Spleen (tissue), 11 donors: ENCODE results near the gene AHDC1. TPM values are rescaled to one million over a fixed set of nuclear protein-coding genes. Genes with fewer than 3 reads are reported as not detected.

Experiments used
- DNase-seq: peaks from one replicate; pipeline ENCODE4 v3.0.0-alpha.2; 2020
- H3K27ac ChIP-seq, 8 donors: fragments of 200-600 bp; sonication (generic) in 7 of 8; 1 replicate in 4 of 8; 2 replicates in 4 of 8; pipeline versions ENCODE4 v1.5.0 to v1.8.0; 2016 to 2021; ENCODE audit warnings: inconsistent platforms in 4 of 8, mild to moderate bottlenecking in 4 of 8, moderate library complexity in 1 of 8
- H3K27me3 ChIP-seq, 7 donors: fragments of 200-600 bp; sonication (generic) in 6 of 7; replicated peaks in 1 of 7; 1 replicate in 4 of 7; 2 replicates in 3 of 7; pipeline versions ENCODE4 v1.5.0 to v1.8.0; 2016 to 2021; ENCODE audit warnings: inconsistent platforms in 3 of 7, mild to moderate bottlenecking in 1 of 7
- H3K36me3 ChIP-seq, 6 donors: fragments of 200-600 bp; sonication (generic) in 5 of 6; 1 replicate in 4 of 6; 2 replicates in 2 of 6; pipeline versions ENCODE4 v1.5.0 to v1.8.0; 2016 to 2021; ENCODE audit warnings: inconsistent platforms in 2 of 6
- H3K4me1 ChIP-seq, 6 donors: fragments of 200-600 bp; sonication (generic) in 5 of 6; 1 replicate in 3 of 6; 2 replicates in 3 of 6; pipeline versions ENCODE4 v1.5.0 to v1.8.0; 2016 to 2021; ENCODE audit warnings: inconsistent platforms in 3 of 6
- H3K4me3 ChIP-seq, 8 donors: fragments of 200-600 bp; sonication (generic) in 7 of 8; 1 replicate in 4 of 8; 2 replicates in 4 of 8; pipeline versions ENCODE4 v1.5.0 to v1.8.0; 2016 to 2021; ENCODE audit warnings: inconsistent platforms in 4 of 8, mild to moderate bottlenecking in 4 of 8, moderate library complexity in 2 of 8
- H3K9me3 ChIP-seq, 8 donors: fragments of 200-600 bp; sonication (generic) in 7 of 8; 1 replicate in 4 of 8; 2 replicates in 4 of 8; pipeline versions ENCODE4 v1.5.0 to v1.8.0; 2016 to 2021; ENCODE audit warnings: inconsistent platforms in 4 of 8
- POLR2A ChIP-seq, 3 donors: fragments of 450-650 bp; IDR thresholded peaks; one replicate each; pipeline ENCODE4 v1.5.1; 2017; ENCODE audit warnings: antibody characterized with exemption in 3 of 3, mild to moderate bottlenecking in 1 of 3
- POLR2AphosphoS5 ChIP-seq, 3 donors: sonication (generic); formaldehyde crosslinking; IDR thresholded peaks; one replicate each; pipeline ENCODE4 v1.5.1; 2017; ENCODE audit warnings: antibody characterized with exemption in 3 of 3
- WGBS, 5 donors: extraction: QIAGEN DNeasy Blood & Tissue Kit in 3 of 5; methylation state at CpG; one replicate each; pipeline versions ENCODE4 v1.1.5 to v1.1.7; 2013 to 2018; 5-methylcytosine and 5-hydroxymethylcytosine counted together
- intact Hi-C: fragments of 100-400 bp; cut with DNase I; formaldehyde crosslinking; loops from one replicate; pipeline ENCODE4 v1.15.0; 2023; ENCODE audit warnings: low total_unique reads
- polyA plus RNA-seq, 3 donors: library from polyadenylated mRNA; stranded (reverse); fragments of 200-250 nt; gene quantifications; one replicate each; pipeline ENCODE4 v1.2.1, GENCODE V29; 2013
- total RNA-seq, 7 donors: library from RNA; depleted of rRNA in 3 of 7; stranded (reverse); fragments of >200 nt in 3 of 7; fragmentation: NEBNext Ultra II Directional in 4 of 7; extraction: Animal tissue kit (Norgen Biotek cat#: 25700) in 4 of 7; gene quantifications; one replicate each; pipeline versions ENCODE4 v1.1.0 to v1.2.1, GENCODE V29; 2016 to 2021
- TF ChIP-seq, protein P1 (sequence below), 11 experiments: fragments of 200-600 bp in 7 of 11; fragments of 450-650 bp in 4 of 11; sonication (generic) in 4 of 11; IDR thresholded peaks in 8 of 11; conservative IDR thresholded peaks in 3 of 11; 1 replicate in 7 of 11; 2 replicates in 4 of 11; pipeline versions ENCODE4 v1.4.0 to v1.8.0; 2016 to 2021; ENCODE audit warnings: antibody characterized with exemption in 11 of 11, inconsistent platforms in 4 of 11, mild to moderate bottlenecking in 1 of 11
- donor health status: healthy with polysubstance abuse.
- donor health status: DM: no; HTN: no; CAD: no; lungs with moderate emphysema.
- donor health status: DM: no; HTN: no; CAD: no.
- donor health status: Bipolar disorder and iron deficiency.
- donor health status: healthy.
- donor health status: DM: no; HTN: no; CAD: no.
- donor health status: DM: yes; HTN: yes; CAD: no.

Gene AHDC1
- total and polyA plus RNA-seq, 10 donors: 3.2 to 104 (median 42.7) TPM

DNA sequence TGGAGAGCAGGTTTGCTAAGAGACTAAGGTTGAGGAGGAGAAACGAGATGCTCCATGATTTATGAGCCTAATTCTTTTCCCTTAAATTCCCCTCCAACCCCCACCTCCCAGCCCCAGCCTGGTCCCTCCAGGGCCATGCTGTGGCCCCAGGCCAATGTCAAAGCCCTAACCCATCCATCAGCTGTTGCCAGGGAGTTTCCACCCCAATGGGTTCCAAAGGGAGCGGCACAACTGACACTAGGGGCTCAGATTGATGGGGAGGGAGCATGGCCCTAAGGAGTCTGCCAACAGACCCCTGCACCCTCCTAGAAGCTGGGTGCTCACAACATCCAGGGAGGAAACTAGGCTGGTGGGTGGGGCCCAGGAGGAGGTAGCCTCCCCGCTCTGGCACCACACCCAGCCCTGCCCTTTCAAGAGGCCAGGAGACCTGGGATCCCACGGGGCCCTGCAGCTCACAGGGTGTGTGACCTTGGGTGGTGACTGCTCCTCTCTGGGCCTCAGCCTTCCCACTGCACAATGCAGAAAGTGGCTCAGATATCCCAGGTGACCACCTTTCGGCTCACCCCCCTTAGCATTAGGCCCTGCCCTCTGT, 12.9 kb downstream of the AHDC1 start:
- H3K36me3 ChIP-seq: peaks cover 0 to 27% (median 0%) of the 10 kb centered on the region in 6 donors
- peaks cover 43 to 100% (median 85%) of the 10 kb centered on the region in 6 donors for H3K4me1 ChIP-seq
- no peaks in the 10 kb centered on the region for H3K9me3 ChIP-seq
- DNase-seq: no peak
- WGBS, 5 donors: 57 to 68% (median 62%) methylated on average over 5 of the region's 5 CpGs
- H3K4me3 ChIP-seq: no peak overlapping the region
- no peaks in the 10 kb centered on the region for H3K27me3 ChIP-seq
- H3K27ac ChIP-seq: peak overlapping the region in 6 of 8 donors; percentile 62 to 96 (median 90)
- TF ChIP-seq POLR2AphosphoS5 (IDR thresholded peaks at IDR 0.05): peak in 1 of 3 donors; percentile 35
- TF ChIP-seq, protein P1, sequence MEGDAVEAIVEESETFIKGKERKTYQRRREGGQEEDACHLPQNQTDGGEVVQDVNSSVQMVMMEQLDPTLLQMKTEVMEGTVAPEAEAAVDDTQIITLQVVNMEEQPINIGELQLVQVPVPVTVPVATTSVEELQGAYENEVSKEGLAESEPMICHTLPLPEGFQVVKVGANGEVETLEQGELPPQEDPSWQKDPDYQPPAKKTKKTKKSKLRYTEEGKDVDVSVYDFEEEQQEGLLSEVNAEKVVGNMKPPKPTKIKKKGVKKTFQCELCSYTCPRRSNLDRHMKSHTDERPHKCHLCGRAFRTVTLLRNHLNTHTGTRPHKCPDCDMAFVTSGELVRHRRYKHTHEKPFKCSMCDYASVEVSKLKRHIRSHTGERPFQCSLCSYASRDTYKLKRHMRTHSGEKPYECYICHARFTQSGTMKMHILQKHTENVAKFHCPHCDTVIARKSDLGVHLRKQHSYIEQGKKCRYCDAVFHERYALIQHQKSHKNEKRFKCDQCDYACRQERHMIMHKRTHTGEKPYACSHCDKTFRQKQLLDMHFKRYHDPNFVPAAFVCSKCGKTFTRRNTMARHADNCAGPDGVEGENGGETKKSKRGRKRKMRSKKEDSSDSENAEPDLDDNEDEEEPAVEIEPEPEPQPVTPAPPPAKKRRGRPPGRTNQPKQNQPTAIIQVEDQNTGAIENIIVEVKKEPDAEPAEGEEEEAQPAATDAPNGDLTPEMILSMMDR (IDR thresholded peaks at IDR 0.05 in 8 of 11, conservative IDR thresholded peaks at IDR 0.05 in 3 of 11): no peak
- intact Hi-C loops: no loop called here

DNA sequence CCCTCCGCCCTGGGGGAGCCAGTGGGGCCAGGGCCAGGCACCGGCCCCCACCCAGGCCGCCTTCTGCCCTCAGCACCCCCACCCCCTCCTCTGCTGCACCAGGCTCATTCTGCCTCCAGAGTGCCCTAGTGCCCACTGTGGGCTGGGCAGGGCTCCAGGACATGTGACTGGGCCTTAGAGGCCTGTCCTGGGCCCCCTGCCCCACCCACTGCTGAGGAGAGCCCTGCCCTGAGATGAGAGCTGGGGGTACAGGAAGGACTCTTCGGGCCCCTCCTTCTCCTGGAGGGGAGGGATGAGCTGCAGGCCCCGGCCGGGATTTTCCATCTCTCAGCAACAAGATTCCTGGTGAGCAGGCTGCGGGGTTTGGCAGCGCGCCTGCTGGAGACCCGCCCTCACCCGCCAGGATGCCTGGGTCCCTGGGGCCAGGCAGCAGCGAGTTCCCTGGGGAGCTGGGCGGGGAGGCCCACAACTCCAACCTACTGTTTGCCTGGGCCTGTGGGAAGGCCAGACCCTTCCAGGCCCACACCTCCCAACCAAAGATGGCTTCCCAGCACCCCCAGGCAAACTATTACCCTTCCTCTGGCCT, 14.0 kb downstream of the AHDC1 start:
- Histone ChIP-seq H3K4me1 (peaks cover 36 to 100% (median 81%) of the 10 kb centered on the region in 6 donors), H3K36me3 (peaks cover 0 to 27% (median 0%) of the 10 kb centered on the region in 6 donors)

DNA sequence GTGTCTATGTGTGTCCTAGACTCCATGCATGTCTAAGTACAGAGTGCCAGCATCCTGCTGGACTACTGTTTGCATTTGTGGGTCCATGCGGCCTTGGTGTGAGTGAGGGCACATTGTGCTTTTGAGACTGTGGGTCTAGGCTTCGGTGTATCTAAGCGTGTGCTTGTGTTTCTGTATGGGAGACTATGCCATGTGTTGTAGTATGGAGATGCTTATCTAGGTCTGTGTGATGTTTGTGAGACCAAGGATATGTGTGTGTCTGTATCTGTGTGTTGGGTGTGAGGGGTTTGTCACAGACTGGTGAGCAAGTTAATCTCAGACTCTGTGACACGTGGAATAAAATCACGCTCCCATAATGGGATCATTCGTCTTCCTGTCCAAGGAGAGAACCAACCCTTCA, 14.5 kb downstream of the AHDC1 start:
- TF ChIP-seq, protein P1 (IDR thresholded peaks at IDR 0.05 in 8 of 11, conservative IDR thresholded peaks at IDR 0.05 in 3 of 11): no peak
- TF ChIP-seq POLR2AphosphoS5 (IDR thresholded peaks at IDR 0.05) (no peak), POLR2A (IDR thresholded peaks at IDR 0.05) (no peak)
- intact Hi-C loops: no loop called here
- peak overlapping the region in 7 of 8 donors; percentile 70 to 96 (median 90) for H3K27ac ChIP-seq
- no peak overlapping the region for H3K4me3 ChIP-seq
- H3K4me1 ChIP-seq: peaks cover 34 to 100% (median 81%) of the 10 kb centered on the region in 6 donors
- no peak for DNase-seq
- 70 to 90% (median 81%) methylated on average over 6 of the region's 6 CpGs for WGBS, 5 donors
- peaks cover 0 to 27% (median 0%) of the 10 kb centered on the region in 6 donors for H3K36me3 ChIP-seq
- no peaks in the 10 kb centered on the region for H3K27me3 ChIP-seq
- H3K9me3 ChIP-seq: no peaks in the 10 kb centered on the region

More for the DNA sequence above, 14.0 kb downstream of the AHDC1 start:
- Histone ChIP-seq H3K27ac (peak overlapping the region in 7 of 8 donors; percentile 70 to 96 (median 90)), H3K27me3 (no peaks in the 10 kb centered on the region), H3K9me3 (no peaks in the 10 kb centered on the region), H3K4me3 (no peak overlapping the region)
- WGBS, 5 donors: 45 to 62% (median 61%) methylated on average over 9 to 13 of the region's 13 CpGs
- no peak for DNase-seq
- TF ChIP-seq POLR2A (IDR thresholded peaks at IDR 0.05) (no peak), POLR2AphosphoS5 (IDR thresholded peaks at IDR 0.05) (peak in 2 of 3 donors; percentile 51 to 58)
- intact Hi-C loops: no loop called here

DNA sequence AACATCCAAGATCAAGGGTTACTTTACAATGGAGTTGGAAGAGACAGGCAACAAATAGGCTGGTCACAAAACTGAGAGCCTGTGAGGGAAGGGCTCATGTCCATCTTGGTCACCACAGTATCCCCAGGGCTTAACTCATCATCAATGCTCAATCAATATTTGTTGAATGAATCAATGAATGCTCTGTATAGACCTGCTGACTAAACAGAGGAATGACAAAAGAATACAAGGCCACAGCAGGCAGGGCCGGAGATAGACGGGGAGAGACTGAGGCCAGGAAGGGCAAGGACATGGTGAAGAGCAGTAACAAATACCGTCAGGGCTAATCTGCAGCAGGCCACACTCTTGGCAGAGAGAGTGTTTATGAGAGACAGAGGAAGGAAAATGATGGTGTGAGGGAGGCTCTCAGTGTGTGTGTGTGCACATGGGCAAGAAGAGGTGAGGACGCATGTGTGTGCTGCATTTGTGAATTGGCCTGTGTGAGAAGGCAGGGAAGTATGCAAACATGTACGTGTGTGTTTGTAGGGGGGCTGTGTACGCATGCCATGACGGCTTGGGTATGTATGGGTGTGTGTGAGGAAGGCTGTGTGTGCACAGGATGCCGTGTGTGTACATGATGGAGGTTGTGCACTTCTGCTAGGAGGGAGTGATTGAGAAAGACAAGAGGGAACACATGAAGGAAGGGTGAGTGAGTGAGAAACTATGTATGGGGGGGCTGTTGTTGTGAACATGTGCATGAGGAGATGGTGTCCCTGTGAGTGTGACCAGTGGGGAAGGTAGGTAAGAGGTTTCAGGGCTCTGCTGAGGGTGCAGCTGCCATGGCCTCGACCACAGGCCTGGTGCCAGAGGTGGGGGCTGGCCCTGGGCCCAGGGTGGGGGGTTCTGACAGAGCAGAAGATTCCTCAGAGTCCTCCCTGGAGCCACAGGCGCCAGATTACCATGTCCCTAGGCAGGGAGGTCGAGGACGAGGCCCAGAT, 15.4 kb downstream of the AHDC1 start:
- H3K27me3 ChIP-seq: no peaks in the 10 kb centered on the region
- H3K4me3 ChIP-seq: no peak overlapping the region
- intact Hi-C loops: no loop called here
- TF ChIP-seq, protein P1 (IDR thresholded peaks at IDR 0.05 in 8 of 11, conservative IDR thresholded peaks at IDR 0.05 in 3 of 11): no peak
- TF ChIP-seq POLR2AphosphoS5 (IDR thresholded peaks at IDR 0.05): peak in 2 of 3 donors; percentile 57 to 73
- peaks cover 30 to 100% (median 80%) of the 10 kb centered on the region in 6 donors for H3K4me1 ChIP-seq
- peaks cover 0 to 22% (median 0%) of the 10 kb centered on the region in 6 donors for H3K36me3 ChIP-seq
- H3K27ac ChIP-seq: peak overlapping the region in 7 of 8 donors; percentile 70 to 96 (median 90)
- no peaks in the 10 kb centered on the region for H3K9me3 ChIP-seq
- no peak for DNase-seq
- WGBS, 5 donors: 63 to 81% (median 68%) methylated on average over 12 of the region's 12 CpGs
